SIG-M5 treated with dmso at 0.1 percent for 504 hours (cell line): ENCODE measurements around the gene DIABLO.

Source experiments
- DNase-seq: peaks from one replicate; lab custom pipeline; 2025; ENCODE audit not compliant: unreplicated experiment; lab: John Stamatoyannopoulos, UW

The DIABLO gene

DNA sequence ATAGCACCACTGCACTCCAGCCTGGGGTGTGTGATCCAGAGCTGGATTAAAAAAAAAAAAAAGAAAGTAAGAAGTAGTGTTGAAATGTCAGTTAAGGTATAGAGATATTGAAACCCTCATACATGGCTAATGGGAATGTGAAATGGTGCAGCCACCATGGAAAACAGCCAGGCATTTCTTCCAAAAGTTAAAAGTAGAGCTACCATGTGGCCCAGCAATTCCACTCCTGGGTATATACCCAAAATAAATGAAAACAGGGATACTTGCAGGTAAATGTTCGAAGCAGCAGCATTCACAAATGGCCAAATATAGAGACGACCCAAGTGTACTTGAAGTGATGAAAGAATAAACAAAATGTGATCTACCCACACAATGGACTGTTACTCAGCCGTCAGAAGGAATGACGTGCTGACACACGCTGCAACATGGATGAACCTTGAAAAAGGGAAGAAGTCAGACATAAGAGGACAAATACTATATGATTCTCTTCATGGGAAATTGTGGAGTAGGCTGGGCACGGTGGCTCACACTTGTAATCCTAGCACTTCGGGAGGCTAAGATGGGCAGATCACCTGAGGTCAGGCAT lies 67.1 kb downstream of the DIABLO start:
- DNase-seq: no peak
